Neural cell (in vitro differentiated cells): Measurements from ENCODE around the gene PACS2. TPM values are rescaled to one million over a fixed set of nuclear protein-coding genes. Genes with fewer than 3 reads are reported as not detected.

Source experiments
- H2AFZ ChIP-seq: fragments of 200-600, 300-800 bp; sonication (generic), shearing (Covaris generic); 2 replicates; pipeline ENCODE4 v1.6.0; 2014; ENCODE audit warnings: low read depth, mild to moderate bottlenecking, antibody characterized with exemption, low read length, moderate library complexity
- H3F3A ChIP-seq: fragments of 200-600 bp; shearing (Covaris generic); 2 replicates; pipeline ENCODE4 v1.6.1; 2016; ENCODE audit warnings: mild to moderate bottlenecking, moderate library complexity, mixed read lengths, antibody characterized with exemption, low read length; ENCODE audit not compliant: insufficient read depth, poor library complexity, severe bottlenecking
- H3K27ac ChIP-seq: fragments of 200-600, 300-800 bp; sonication (generic), shearing (Covaris generic); 2 replicates; pipeline ENCODE4 v1.5.1; 2014; ENCODE audit warnings: mild to moderate bottlenecking, low read length, moderate library complexity
- H3K27me3 ChIP-seq: fragments of 300-800, 200-600 bp; sonication (generic), shearing (Covaris generic); 2 replicates; pipeline ENCODE4 v1.6.0; 2014; ENCODE audit warnings: mild to moderate bottlenecking, low read depth, low read length, moderate library complexity; ENCODE audit not compliant: insufficient read depth
- H3K36me3 ChIP-seq: fragments of 300-800, 200-600 bp; sonication (generic), shearing (Covaris generic); 2 replicates; pipeline ENCODE4 v1.5.1; 2014; ENCODE audit warnings: mild to moderate bottlenecking, antibody characterized with exemption, low read length, moderate library complexity; ENCODE audit not compliant: insufficient read depth
- H3K4me2 ChIP-seq: fragments of 300-800, 200-600 bp; sonication (generic), shearing (Covaris generic); 2 replicates; pipeline ENCODE4 v1.6.0; 2014; ENCODE audit warnings: mild to moderate bottlenecking, low read length
- H3K4me3 ChIP-seq: fragments of 300-800, 200-600 bp; sonication (generic), shearing (Covaris generic); 2 replicates; pipeline ENCODE4 v1.5.1; 2014; ENCODE audit warnings: mild to moderate bottlenecking, low read length, moderate library complexity
- H3K79me2 ChIP-seq: fragments of 200-600 bp; shearing (Covaris generic); replicated peaks from 2 replicates; pipeline ENCODE4 v1.6.0; 2014; ENCODE audit warnings: mild to moderate bottlenecking, low read length, moderate library complexity; ENCODE audit not compliant: insufficient read depth
- H3K9ac ChIP-seq: fragments of 300-800, 200-600 bp; sonication (generic), shearing (Covaris generic); 2 replicates; pipeline ENCODE4 v1.6.1; 2016; ENCODE audit warnings: mild to moderate bottlenecking, low read length, mixed read lengths
- H3K9me2 ChIP-seq: fragments of 200-600 bp; shearing (Covaris generic); 2 replicates; pipeline ENCODE4 v1.6.1; 2016; ENCODE audit warnings: mild to moderate bottlenecking, low read length, mixed read lengths; ENCODE audit not compliant: insufficient read depth
- H3K9me3 ChIP-seq: fragments of 200-600, 300-800 bp; sonication (generic), shearing (Covaris generic); 2 replicates; pipeline ENCODE4 v1.6.1; 2016; ENCODE audit warnings: mild to moderate bottlenecking, mixed run types, low read length, moderate library complexity, mixed read lengths
- H4K20me1 ChIP-seq: fragments of 200-600 bp; shearing (Covaris generic); 2 replicates; pipeline ENCODE4 v1.6.1; 2016; ENCODE audit warnings: mild to moderate bottlenecking, mixed run types; ENCODE audit not compliant: insufficient read depth
- CTCF ChIP-seq: fragments of 450-650 bp; IDR thresholded peaks from 2 replicates; pipeline ENCODE4 v1.5.1; 2014; ENCODE audit warnings: antibody characterized with exemption, mild to moderate bottlenecking, moderate library complexity; ENCODE audit not compliant: poor library complexity, severe bottlenecking
- EP300 ChIP-seq: fragments of 450-650 bp; conservative IDR thresholded peaks from 2 replicates; pipeline ENCODE4 v1.6.1; 2014; ENCODE audit warnings: antibody characterized with exemption, mild to moderate bottlenecking, moderate library complexity; ENCODE audit not compliant: poor library complexity, severe bottlenecking
- EZH2 ChIP-seq: fragments of 200-600, 300-800 bp; shearing (Covaris generic), sonication (generic); IDR thresholded peaks from 2 replicates; pipeline ENCODE4 v1.6.1; 2014; ENCODE audit warnings: antibody characterized with exemption, low read length, borderline replicate concordance, mild to moderate bottlenecking; ENCODE audit not compliant: insufficient read depth, poor library complexity, severe bottlenecking
- MXI1 ChIP-seq: fragments of 450-650 bp; conservative IDR thresholded peaks from 2 replicates; pipeline ENCODE4 v1.6.1; 2014; ENCODE audit warnings: antibody characterized with exemption, mild to moderate bottlenecking; ENCODE audit not compliant: poor library complexity, severe bottlenecking
- POLR2AphosphoS5 ChIP-seq: IDR thresholded peaks from 2 replicates; pipeline ENCODE4 v1.6.1; 2012
- RAD21 ChIP-seq: fragments of 450-650 bp; conservative IDR thresholded peaks from 2 replicates; pipeline ENCODE4 v1.6.1; 2014; ENCODE audit warnings: antibody characterized with exemption, mild to moderate bottlenecking, moderate library complexity
- REST ChIP-seq: IDR thresholded peaks from 2 replicates; pipeline ENCODE4 v1.6.1; 2012; ENCODE audit warnings: borderline replicate concordance
- SMC3 ChIP-seq: fragments of 450-650 bp; conservative IDR thresholded peaks from 2 replicates; pipeline ENCODE4 v1.6.1; 2014; ENCODE audit warnings: antibody characterized with exemption, mild to moderate bottlenecking, moderate library complexity; ENCODE audit not compliant: poor library complexity
- TAF1 ChIP-seq: IDR thresholded peaks from 2 replicates; pipeline ENCODE4 v1.6.1; 2012; ENCODE audit warnings: low read depth
- polyA plus RNA-seq: library from polyadenylated mRNA; depleted of rRNA; stranded (reverse); fragments of >200 nt; gene quantifications from 2 replicates; pipeline ENCODE4 v1.2.3, GENCODE V29; 2014

Gene PACS2
- polyA plus RNA-seq, 1 donor from 2014 or later = 77.7 TPM

GRCh38 chr14:105398044-105398725, 83.6 kb downstream of the PACS2 start, which contains the start of gene TEX22:
TEX22 (plus strand) TSS chr14:105398538; CDS start chr14:105399341, 803 bp downstream.
- H3K27me3 ChIP-seq = no peaks in the 10 kb centered on the region
- H3K9ac ChIP-seq = peak within 1 kb of the TSS; percentile 83
- H2AFZ ChIP-seq = peak within 1 kb of the TSS; percentile 54
- no peaks in the 10 kb centered on the region for H3F3A ChIP-seq
- no peaks in the 10 kb centered on the region for H3K79me2 ChIP-seq
- no peaks in the 10 kb centered on the region for H3K9me3 ChIP-seq
- H4K20me1 ChIP-seq = no peaks in the 10 kb centered on the region
- peak; percentile 88 for TF ChIP-seq POLR2AphosphoS5
- no peak for TF ChIP-seq SMC3
- no peak for TF ChIP-seq MXI1
- peak; percentile 50 for TF ChIP-seq TAF1
- no peak for TF ChIP-seq RAD21
- TF ChIP-seq CTCF = no peak
- H3K27ac ChIP-seq = peak within 1 kb of the TSS; percentile 78
- H3K9me2 ChIP-seq = no peaks in the 10 kb centered on the region
- H3K36me3 ChIP-seq = no peaks in the 10 kb centered on the region
- peak within 1 kb of the TSS; percentile 91 for H3K4me3 ChIP-seq
- peak within 1 kb of the TSS; percentile 88 for H3K4me2 ChIP-seq

- Histone ChIP-seq H3K9me3 (no peaks in the 10 kb centered on the region), H3K27ac (peak overlapping the region; percentile 78), H4K20me1 (no peaks in the 10 kb centered on the region), H3K4me3 (peak overlapping the region; percentile 91), H3K9ac (peak overlapping the region; percentile 83), H2AFZ (peak overlapping the region; percentile 54), H3K36me3 (no peaks in the 10 kb centered on the region), H3K79me2 (no peaks in the 10 kb centered on the region), H3K27me3 (no peaks in the 10 kb centered on the region), H3K9me2 (no peaks in the 10 kb centered on the region), H3F3A (no peaks in the 10 kb centered on the region), H3K4me2 (peak overlapping the region; percentile 88)
- TF ChIP-seq SMC3 = no peak
- TF ChIP-seq RAD21 = no peak
- TF ChIP-seq CTCF = no peak
- no peak for TF ChIP-seq EP300
- TF ChIP-seq EZH2 = no peak
- TF ChIP-seq POLR2AphosphoS5 = no peak
- TF ChIP-seq TAF1 = no peak
- TF ChIP-seq REST = no peak
- TF ChIP-seq MXI1 = no peak
Measured at GRCh38 chr14:105398726-105399465, 84.3 kb downstream of the PACS2 start.
